Peyer's patch (tissue), 4 donors: ENCODE results near the gene TSPOAP1. TPM values are rescaled to one million over a fixed set of nuclear protein-coding genes. Genes with fewer than 3 reads are reported as not detected.
A peak's percentile ranks its signal among the peaks of the same experiment; 100 is the strongest.
"Not testable (repeated sequence)": the region's sequence is repeated elsewhere in the genome, so short reads cannot be mapped to it uniquely, and the experiment has no call there.

Source experiments
- DNase-seq, 3 donors: peaks; one replicate each; pipeline ENCODE4 v3.0.0-alpha.2; 2017 to 2019
- H3K27ac ChIP-seq, 4 donors: fragments of 200-600 bp; sonication (generic); one replicate each; pipeline ENCODE4 v1.5.1; 2016 to 2019
- H3K27me3 ChIP-seq, 2 donors: fragments of 200-600 bp; sonication (generic); one replicate each; pipeline ENCODE4 v1.5.1; 2019
- H3K36me3 ChIP-seq, 3 donors: fragments of 200-600 bp; sonication (generic); one replicate each; pipeline ENCODE4 v1.5.1; 2016 to 2019
- H3K4me1 ChIP-seq, 4 donors: fragments of 200-600 bp; sonication (generic); one replicate each; pipeline ENCODE4 v1.5.1; 2016 to 2019
- H3K4me3 ChIP-seq, 4 donors: fragments of 200-600 bp; sonication (generic); 1 replicate in 3 of 4; 2 replicates in 1 of 4; pipeline ENCODE4 v1.5.1; 2016 to 2019; ENCODE audit warnings: mild to moderate bottlenecking in 1 of 4
- H3K9me3 ChIP-seq, 4 donors: fragments of 200-600 bp; sonication (generic); one replicate each; pipeline ENCODE4 v1.5.1; 2016 to 2019; ENCODE audit warnings: mild to moderate bottlenecking in 1 of 4
- POLR2A ChIP-seq, 2 donors: fragments of 450-650 bp; IDR thresholded peaks; one replicate each; pipeline ENCODE4 v1.5.1; 2017; ENCODE audit warnings: antibody characterized with exemption in 2 of 2, mild to moderate bottlenecking in 2 of 2, moderate library complexity in 2 of 2
- total RNA-seq, 4 donors: library from RNA; depleted of rRNA; stranded (reverse); fragments of >200 nt; gene quantifications; one replicate each; pipeline ENCODE4 v1.1.0, GENCODE V29; 2016
- TF ChIP-seq, protein P1 (sequence below), 6 experiments: fragments of 450-650 bp in 4 of 6; fragments of 200-600 bp in 2 of 6; sonication (generic) in 1 of 6; IDR thresholded peaks; one replicate each; pipeline ENCODE4 v1.5.1; 2017 to 2019; ENCODE audit warnings: antibody characterized with exemption in 6 of 6, mild to moderate bottlenecking in 3 of 6, moderate library complexity in 1 of 6

Gene TSPOAP1
- total RNA-seq, 4 donors from 2014 or later: 9.1 to 11.9 (median 10.4) TPM

DNA sequence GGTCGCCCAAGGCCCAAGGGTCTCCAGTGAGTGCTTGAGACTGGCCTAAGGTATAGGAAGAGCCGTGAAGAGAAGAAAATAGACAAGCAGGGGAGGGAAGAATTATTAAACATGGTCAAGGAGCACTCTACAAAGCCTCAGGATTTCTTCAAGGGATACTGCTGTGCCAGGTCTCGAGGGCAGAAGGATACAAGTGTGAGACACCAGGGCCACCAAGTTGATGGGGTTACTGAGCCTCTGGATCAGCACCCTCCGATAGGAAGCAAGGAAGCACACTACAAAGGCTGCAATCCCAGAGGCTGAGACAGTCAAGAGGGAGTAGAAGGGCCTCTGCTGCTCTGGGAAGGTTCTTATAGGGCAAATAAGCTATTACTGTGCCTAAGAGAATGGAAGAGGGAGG is 16.9 kb upstream of the TSPOAP1 start:
- Histone ChIP-seq H3K4me1 (peaks cover 0 to 31% (median 12%) of the 10 kb centered on the region in 4 donors), H3K36me3 (peaks cover 0 to 70% (median 0%) of the 10 kb centered on the region in 3 donors), H3K27ac (peak overlapping the region in 1 of 4 donors; percentile 97), H3K27me3 (no peaks in the 10 kb centered on the region), H3K9me3 (no peaks in the 10 kb centered on the region), H3K4me3 (no peak overlapping the region)
- TF ChIP-seq, protein P1, sequence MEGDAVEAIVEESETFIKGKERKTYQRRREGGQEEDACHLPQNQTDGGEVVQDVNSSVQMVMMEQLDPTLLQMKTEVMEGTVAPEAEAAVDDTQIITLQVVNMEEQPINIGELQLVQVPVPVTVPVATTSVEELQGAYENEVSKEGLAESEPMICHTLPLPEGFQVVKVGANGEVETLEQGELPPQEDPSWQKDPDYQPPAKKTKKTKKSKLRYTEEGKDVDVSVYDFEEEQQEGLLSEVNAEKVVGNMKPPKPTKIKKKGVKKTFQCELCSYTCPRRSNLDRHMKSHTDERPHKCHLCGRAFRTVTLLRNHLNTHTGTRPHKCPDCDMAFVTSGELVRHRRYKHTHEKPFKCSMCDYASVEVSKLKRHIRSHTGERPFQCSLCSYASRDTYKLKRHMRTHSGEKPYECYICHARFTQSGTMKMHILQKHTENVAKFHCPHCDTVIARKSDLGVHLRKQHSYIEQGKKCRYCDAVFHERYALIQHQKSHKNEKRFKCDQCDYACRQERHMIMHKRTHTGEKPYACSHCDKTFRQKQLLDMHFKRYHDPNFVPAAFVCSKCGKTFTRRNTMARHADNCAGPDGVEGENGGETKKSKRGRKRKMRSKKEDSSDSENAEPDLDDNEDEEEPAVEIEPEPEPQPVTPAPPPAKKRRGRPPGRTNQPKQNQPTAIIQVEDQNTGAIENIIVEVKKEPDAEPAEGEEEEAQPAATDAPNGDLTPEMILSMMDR (IDR thresholded peaks at IDR 0.05): no peak
- TF ChIP-seq POLR2A (IDR thresholded peaks at IDR 0.05): no peak
- no peak for DNase-seq

DNA sequence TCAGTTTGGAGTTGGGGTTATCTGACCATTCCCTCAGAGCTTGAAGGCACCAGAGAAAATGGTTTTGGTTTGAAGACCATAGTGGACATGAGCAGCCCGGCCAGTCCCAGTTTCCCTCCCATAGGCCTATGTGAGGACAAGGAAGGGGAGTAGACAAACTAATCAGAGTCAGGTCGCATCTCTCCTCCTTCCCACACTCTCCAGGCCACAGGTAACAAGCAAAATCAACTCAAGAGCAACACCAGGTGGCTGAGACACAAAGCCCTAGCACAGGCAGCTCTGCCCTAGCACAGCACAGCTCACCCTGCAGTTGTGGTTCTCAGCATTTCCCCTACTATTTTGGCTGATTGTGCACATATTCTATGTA is 16.2 kb upstream of the TSPOAP1 start:
- no peak for TF ChIP-seq POLR2A (IDR thresholded peaks at IDR 0.05)
- TF ChIP-seq, protein P1 (IDR thresholded peaks at IDR 0.05): peak in 4 of 6 experiments; percentile 29 to 49 (median 36)
- Histone ChIP-seq H3K9me3 (no peaks in the 10 kb centered on the region), H3K36me3 (peaks cover 0 to 63% (median 0%) of the 10 kb centered on the region in 3 donors), H3K27ac (peak overlapping the region; percentile 65 to 97 (median 77)), H3K27me3 (no peaks in the 10 kb centered on the region), H3K4me3 (peak overlapping the region in 3 of 4 donors; percentile 11 to 40 (median 12)), H3K4me1 (peaks cover 0 to 38% (median 18%) of the 10 kb centered on the region in 4 donors)
- DNase-seq: peak in 2 of 3 donors; percentile 67 to 79

DNA sequence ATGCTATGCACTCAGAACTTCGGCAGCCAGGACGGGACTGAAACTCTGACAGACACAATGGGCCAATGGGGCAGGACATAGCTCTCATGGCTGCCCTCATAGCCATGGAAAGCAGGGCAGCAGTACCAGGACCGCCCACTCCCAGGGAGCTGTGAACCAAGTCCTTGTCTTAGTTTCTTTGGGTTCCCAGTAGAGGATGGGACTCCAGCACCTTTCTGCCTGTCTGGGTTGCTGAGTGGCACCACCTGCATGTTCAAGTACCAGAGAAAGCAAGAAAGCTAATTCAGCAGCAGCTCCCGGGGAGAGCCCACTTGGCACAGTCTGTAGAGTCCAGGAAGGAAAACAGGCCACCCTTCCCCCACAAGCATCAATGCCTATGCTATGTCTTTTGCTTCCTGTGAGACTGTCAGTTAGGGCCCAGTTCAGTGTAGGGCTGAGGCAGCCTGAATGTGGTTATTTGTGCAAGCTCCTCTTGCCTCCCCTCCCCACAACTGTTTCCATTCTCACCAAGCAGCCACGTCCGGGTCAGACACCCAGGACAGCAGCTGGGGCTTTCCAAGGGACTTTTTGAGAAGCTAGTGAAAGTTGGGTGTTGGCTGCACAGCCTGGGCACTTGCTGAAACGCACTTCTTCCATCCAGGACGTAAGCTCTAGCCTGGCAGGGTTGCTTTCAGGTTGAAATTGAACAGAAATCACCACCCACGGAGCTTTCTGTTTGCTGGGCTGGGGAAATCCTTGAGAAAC is 15.6 kb upstream of the TSPOAP1 start:
- Histone ChIP-seq H3K27ac (peak overlapping the region; percentile 65 to 97 (median 77)), H3K36me3 (peaks cover 0 to 57% (median 0%) of the 10 kb centered on the region in 3 donors), H3K9me3 (no peaks in the 10 kb centered on the region), H3K4me3 (peak overlapping the region in 3 of 4 donors; percentile 12 to 40 (median 25)), H3K4me1 (peaks cover 0 to 39% (median 22%) of the 10 kb centered on the region in 4 donors), H3K27me3 (no peaks in the 10 kb centered on the region)
- TF ChIP-seq, protein P1 (IDR thresholded peaks at IDR 0.05): no peak
- no peak for TF ChIP-seq POLR2A (IDR thresholded peaks at IDR 0.05)
- DNase-seq: peak; percentile 47 to 93 (median 91)

DNA sequence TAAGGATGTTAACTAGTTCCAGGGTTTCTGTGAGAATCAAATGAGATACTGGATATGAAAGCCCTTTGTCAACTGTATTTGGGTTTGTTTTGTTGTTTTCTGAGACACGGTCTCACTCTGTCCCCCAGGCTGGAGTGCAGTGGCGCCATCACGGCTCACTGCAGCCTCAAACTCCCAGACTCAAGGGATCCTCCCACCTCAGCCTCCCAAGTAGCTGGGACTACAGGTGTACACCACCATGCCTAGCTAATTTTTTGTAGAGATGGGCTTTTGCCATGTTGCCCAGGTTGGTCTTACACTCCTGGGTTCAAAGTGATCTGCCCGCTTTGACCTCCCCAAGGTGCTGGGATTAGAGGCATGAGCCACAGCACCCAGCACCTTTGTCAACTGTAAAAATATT is 14.5 kb upstream of the TSPOAP1 start:
- DNase-seq: no peak
- Histone ChIP-seq H3K4me3 (no peak overlapping the region), H3K36me3 (peaks cover 0 to 46% (median 0%) of the 10 kb centered on the region in 3 donors), H3K4me1 (peaks cover 0 to 42% (median 28%) of the 10 kb centered on the region in 4 donors), H3K27ac (peak overlapping the region; percentile 21 to 97 (median 77)), H3K27me3 (no peaks in the 10 kb centered on the region), H3K9me3 (no peaks in the 10 kb centered on the region)
- TF ChIP-seq, protein P1 (IDR thresholded peaks at IDR 0.05): no peak
- no peak for TF ChIP-seq POLR2A (IDR thresholded peaks at IDR 0.05)

DNA sequence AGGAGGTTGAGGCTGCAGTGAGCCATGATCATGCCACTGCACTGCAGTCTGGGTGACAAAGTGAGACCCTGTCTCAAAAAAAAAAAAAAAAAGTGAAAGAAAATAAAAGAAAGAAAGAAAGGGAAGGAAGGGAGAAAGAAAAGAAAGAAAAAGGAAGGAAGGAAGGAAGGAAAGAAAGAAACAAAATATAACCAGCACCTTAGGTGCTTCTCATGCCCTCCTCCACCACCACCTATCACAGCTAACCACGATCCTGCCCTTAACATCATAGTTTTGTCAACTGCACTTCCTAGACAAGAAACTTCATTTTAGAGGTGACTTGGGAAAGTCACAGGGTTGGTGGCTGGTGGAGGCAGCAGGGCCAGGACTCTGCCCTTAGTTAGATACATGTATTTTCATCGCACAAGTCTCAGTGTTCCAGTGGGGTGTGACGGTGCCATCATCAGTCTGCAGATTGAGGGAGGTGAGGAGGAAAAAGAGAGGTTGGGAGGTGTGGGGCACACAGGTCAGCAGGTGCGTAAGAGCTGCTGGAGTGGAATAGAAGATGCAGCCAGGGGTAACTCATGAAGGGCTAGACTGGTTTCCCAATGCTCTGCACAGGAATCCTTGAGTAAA is 13.4 kb upstream of the TSPOAP1 start:
- peak in 1 of 3 donors; percentile 45 for DNase-seq
- peak overlapping the region; percentile 23 to 97 (median 68) for H3K27ac ChIP-seq
- H3K4me3 ChIP-seq: no peak overlapping the region

DNA sequence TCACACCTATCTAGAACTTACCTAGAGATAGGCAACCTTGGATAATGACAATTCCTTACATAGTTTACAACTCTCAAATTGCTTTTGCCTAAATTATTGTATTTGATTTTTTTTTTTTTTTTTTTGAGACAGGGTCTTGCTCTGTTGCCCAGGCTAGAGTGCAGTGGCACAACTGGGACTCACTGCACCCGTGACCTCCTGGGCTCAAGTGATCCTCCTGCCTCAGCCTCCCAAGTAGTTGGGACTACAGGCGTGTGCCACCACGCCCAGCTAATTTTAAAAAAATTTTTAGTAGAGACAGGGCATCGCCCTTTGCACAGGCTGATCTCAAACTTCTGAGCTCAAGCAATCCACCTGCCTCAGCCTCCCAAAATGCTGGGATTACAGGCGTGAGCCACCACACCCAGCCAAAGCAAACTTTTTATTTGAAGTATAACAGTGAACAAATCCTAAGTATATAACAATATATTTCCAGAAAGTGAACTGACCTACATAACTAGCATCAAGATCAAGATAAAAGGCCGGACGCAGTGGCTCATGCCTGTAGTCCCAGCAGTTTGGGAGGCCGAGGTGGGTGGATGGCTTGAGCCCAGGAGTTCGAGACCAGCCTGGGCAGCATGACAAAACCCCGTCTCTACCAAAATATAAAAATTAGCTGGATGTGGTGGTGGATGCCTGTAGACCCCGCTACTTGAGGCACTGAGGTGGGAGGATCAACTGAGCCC is 12.7 kb upstream of the TSPOAP1 start:
- Histone ChIP-seq H3K4me1 (peaks cover 0 to 57% (median 38%) of the 10 kb centered on the region in 4 donors), H3K36me3 (peaks cover 0 to 28% (median 0%) of the 10 kb centered on the region in 3 donors), H3K27ac (peak overlapping the region; percentile 18 to 97 (median 54))
- H3K9me3 ChIP-seq, H3K4me3 ChIP-seq, H3K27me3 ChIP-seq, DNase-seq: not testable (repeated sequence)

More for the DNA sequence above, 13.4 kb upstream of the TSPOAP1 start:
- no peaks in the 10 kb centered on the region for H3K27me3 ChIP-seq
- H3K36me3 ChIP-seq: peaks cover 0 to 35% (median 0%) of the 10 kb centered on the region in 3 donors
- peaks cover 0 to 51% (median 33%) of the 10 kb centered on the region in 4 donors for H3K4me1 ChIP-seq
- TF ChIP-seq POLR2A (IDR thresholded peaks at IDR 0.05): no peak
- TF ChIP-seq, protein P1 (IDR thresholded peaks at IDR 0.05): no peak
- H3K9me3 ChIP-seq: no peaks in the 10 kb centered on the region
